ENCODE data around the gene PLIN1.

PLIN1 gene

DNA sequence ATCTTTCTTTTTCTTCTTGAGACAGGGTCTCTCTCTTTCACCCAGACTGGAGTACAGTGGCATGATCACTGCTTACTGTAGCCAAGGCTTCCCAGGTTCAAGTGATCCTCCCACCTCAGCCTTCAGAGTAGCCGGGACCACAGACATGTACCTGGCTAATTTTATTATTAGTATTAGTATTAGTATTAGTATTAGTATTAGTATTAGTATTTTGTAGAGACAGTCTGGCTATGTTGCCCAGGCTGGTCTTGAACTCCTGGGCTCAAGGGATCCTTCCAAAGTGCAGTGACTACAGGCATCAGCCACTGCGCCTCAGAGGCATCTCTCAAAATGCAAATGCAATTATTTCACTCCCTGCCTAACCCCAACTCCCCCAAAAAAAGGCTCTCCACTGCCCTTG is 25.6 kb downstream of the PLIN1 start:
- Histone ChIP-seq H3K27me3 (ENCODE audit: control insufficient read depth, insufficient read depth, low read length) (no peaks in the 10 kb centered on the region), H3K9me3 (ENCODE audit: control insufficient read depth, insufficient read depth, low read length) (no peaks in the 10 kb centered on the region), H3K9ac (ENCODE audit: low read depth, low read length) (no peak overlapping the region), H3K36me3 (ENCODE audit: control insufficient read depth, insufficient read depth, low read length) (peaks cover 12% of the 10 kb centered on the region), H3K27ac (ENCODE audit: low read depth, low read length) (no peak overlapping the region), H3K4me1 (ENCODE audit: control insufficient read depth, insufficient read depth, low read length) (peaks cover 4% of the 10 kb centered on the region; the same call in 1 of the 2 replicates), H3K4me3 (ENCODE audit: low read depth, low read length) (no peak overlapping the region)

DNA sequence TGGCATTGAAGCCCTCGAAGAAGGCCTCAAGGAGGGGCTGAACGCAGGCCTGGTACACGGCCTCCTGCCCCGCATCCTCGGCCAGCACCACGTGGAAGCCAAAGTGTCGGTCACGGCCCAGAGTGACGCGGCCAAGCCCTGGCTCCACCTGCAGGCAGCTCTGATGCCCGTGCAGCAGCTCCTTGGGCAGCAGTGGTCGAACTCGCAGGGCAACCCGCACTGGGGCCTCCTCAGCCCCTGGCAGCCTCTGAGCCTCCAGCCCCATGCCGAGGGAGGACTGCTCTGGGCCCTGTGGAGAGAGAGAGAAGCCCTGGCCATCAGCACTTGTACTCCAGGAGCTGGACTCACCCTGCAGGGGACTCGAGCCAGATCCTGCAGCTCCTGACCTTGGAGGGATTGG is 26.5 kb downstream of the PLIN1 start:
- no peak overlapping the region for H3K9ac ChIP-seq (ENCODE audit: low read depth, low read length)
- H3K27ac ChIP-seq (ENCODE audit: low read depth, low read length), result no peak overlapping the region
- H3K4me3 ChIP-seq (ENCODE audit: low read depth, low read length), result no peak overlapping the region
- H3K36me3 ChIP-seq (ENCODE audit: control insufficient read depth, insufficient read depth, low read length), result peaks cover 12% of the 10 kb centered on the region
- H3K9me3 ChIP-seq (ENCODE audit: control insufficient read depth, insufficient read depth, low read length), result no peaks in the 10 kb centered on the region
- H3K4me1 ChIP-seq (ENCODE audit: control insufficient read depth, insufficient read depth, low read length), result peaks cover 4% of the 10 kb centered on the region; the same call in 1 of the 2 replicates
- no peaks in the 10 kb centered on the region for H3K27me3 ChIP-seq (ENCODE audit: control insufficient read depth, insufficient read depth, low read length)

DNA sequence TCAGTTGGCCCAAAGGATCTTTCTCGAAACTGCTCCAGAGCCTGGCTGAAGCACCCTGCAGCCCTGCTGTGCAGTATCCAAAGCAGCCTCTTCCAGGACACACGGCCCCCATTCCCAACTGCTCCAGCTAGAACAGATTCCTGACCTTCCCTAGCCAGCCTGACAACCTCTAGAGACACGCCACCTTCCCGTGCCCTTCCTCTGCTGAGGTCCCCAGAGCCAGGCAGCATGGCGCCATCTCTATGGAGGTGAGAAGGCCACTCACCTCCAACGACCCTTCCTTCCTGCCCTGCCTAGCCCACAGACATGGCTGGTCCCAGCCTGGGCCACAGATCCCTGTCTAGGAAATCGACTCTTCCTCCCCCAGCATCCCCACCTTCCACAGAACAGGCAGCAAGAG is 27.0 kb downstream of the PLIN1 start:
- no peak overlapping the region for H3K4me3 ChIP-seq (ENCODE audit: low read depth, low read length)
- H3K36me3 ChIP-seq (ENCODE audit: control insufficient read depth, insufficient read depth, low read length), result peaks cover 12% of the 10 kb centered on the region

DNA sequence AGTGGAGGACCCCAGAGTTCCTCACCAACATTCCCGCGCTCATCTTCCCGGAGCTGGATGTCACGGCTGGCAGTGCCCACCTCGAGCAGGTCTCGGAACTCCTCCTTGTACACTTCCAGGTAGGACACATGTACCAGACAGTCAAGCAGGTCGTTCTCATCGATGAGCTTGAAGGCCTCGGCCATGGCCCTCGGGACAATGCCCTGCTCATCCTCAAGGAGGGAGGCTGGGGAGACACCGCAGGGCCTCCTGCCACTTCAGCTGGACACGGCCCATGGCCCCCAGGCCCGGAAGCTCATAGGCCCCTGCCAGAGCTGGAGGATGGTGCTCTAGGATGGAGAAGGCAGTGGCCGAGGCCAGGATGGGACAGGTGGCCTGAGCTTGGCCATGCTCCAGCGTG is 29.5 kb downstream of the PLIN1 start:
- H3K27ac ChIP-seq (ENCODE audit: low read depth, low read length), result no peak overlapping the region

More for the DNA sequence above, 27.0 kb downstream of the PLIN1 start:
- H3K9me3 ChIP-seq (ENCODE audit: control insufficient read depth, insufficient read depth, low read length), result no peaks in the 10 kb centered on the region
- no peak overlapping the region for H3K9ac ChIP-seq (ENCODE audit: low read depth, low read length)
- H3K27me3 ChIP-seq (ENCODE audit: control insufficient read depth, insufficient read depth, low read length), result no peaks in the 10 kb centered on the region
- no peak overlapping the region for H3K27ac ChIP-seq (ENCODE audit: low read depth, low read length)
- H3K4me1 ChIP-seq (ENCODE audit: control insufficient read depth, insufficient read depth, low read length), result peaks cover 4% of the 10 kb centered on the region; the same call in 1 of the 2 replicates

GRCh38 chr15:89649013-89649625 is 30.0 kb downstream of the PLIN1 start:
- no peaks in the 10 kb centered on the region for H3K9me3 ChIP-seq (ENCODE audit: control insufficient read depth, insufficient read depth, low read length)
- H3K9ac ChIP-seq (ENCODE audit: low read depth, low read length), result no peak overlapping the region
- no peak overlapping the region for H3K27ac ChIP-seq (ENCODE audit: low read depth, low read length)
- no peaks in the 10 kb centered on the region for H3K4me1 ChIP-seq (ENCODE audit: control insufficient read depth, insufficient read depth, low read length)
- H3K36me3 ChIP-seq (ENCODE audit: control insufficient read depth, insufficient read depth, low read length), result peaks cover 37% of the 10 kb centered on the region
- no peak overlapping the region for H3K4me3 ChIP-seq (ENCODE audit: low read depth, low read length)
- no peaks in the 10 kb centered on the region for H3K27me3 ChIP-seq (ENCODE audit: control insufficient read depth, insufficient read depth, low read length)

More for the DNA sequence above, 29.5 kb downstream of the PLIN1 start:
- Histone ChIP-seq H3K27me3 (ENCODE audit: control insufficient read depth, insufficient read depth, low read length) (no peaks in the 10 kb centered on the region), H3K9ac (ENCODE audit: low read depth, low read length) (no peak overlapping the region), H3K4me1 (ENCODE audit: control insufficient read depth, insufficient read depth, low read length) (peaks cover 4% of the 10 kb centered on the region; the same call in 1 of the 2 replicates), H3K36me3 (ENCODE audit: control insufficient read depth, insufficient read depth, low read length) (peaks cover 33% of the 10 kb centered on the region), H3K4me3 (ENCODE audit: low read depth, low read length) (no peak overlapping the region), H3K9me3 (ENCODE audit: control insufficient read depth, insufficient read depth, low read length) (no peaks in the 10 kb centered on the region)

- H3K4me1 ChIP-seq (ENCODE audit: control insufficient read depth, insufficient read depth, low read length), result no peaks in the 10 kb centered on the region
- H3K9me3 ChIP-seq (ENCODE audit: control insufficient read depth, insufficient read depth, low read length), result no peaks in the 10 kb centered on the region
- no peak overlapping the region for H3K9ac ChIP-seq (ENCODE audit: low read depth, low read length)
- no peak overlapping the region for H3K4me3 ChIP-seq (ENCODE audit: low read depth, low read length)
- H3K36me3 ChIP-seq (ENCODE audit: control insufficient read depth, insufficient read depth, low read length), result peaks cover 44% of the 10 kb centered on the region
- no peak overlapping the region for H3K27ac ChIP-seq (ENCODE audit: low read depth, low read length)
- H3K27me3 ChIP-seq (ENCODE audit: control insufficient read depth, insufficient read depth, low read length), result no peaks in the 10 kb centered on the region
These were observed 30.8 kb downstream of the PLIN1 start for GRCh38 chr15:89648106-89649012.

DNA sequence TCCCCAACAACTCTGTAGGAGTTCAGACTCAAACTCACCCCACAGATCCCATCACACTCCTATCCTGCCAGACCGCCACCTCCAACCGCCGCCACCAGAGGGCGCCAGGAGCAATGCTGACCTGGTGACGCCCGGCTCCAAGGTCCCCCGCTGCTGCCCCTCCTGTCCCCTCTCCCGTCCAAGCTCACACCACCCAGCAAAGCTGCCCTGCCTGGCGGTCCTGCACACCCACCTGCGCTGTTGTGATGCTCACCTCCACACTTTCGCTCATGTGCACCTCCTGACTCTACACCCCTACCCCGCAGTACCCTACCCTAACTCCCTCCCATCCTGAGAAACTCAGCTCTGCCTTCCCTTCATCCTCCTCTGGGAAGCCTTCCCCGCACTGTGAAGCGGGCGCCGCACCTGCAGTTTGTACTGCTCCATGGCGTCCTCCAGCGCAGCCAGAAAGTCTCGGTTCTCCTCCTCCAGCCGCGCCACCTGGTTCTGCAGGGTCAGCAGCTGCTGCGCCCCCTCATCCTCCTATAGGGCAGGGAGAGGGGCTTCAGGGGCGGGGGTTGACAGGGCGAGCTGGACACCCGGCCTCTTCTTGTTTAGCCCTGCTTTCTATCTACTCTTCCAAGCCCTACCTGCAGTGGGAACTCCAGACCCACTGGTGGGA is 31.8 kb downstream of the PLIN1 start:
- no peak overlapping the region; the same call in 1 of the 2 replicates for H3K4me3 ChIP-seq (ENCODE audit: low read depth, low read length)
- H3K36me3 ChIP-seq (ENCODE audit: control insufficient read depth, insufficient read depth, low read length), result peaks cover 52% of the 10 kb centered on the region
- no peaks in the 10 kb centered on the region for H3K27me3 ChIP-seq (ENCODE audit: control insufficient read depth, insufficient read depth, low read length)
- H3K9ac ChIP-seq (ENCODE audit: low read depth, low read length), result no peak overlapping the region
- no peak overlapping the region for H3K27ac ChIP-seq (ENCODE audit: low read depth, low read length)
- H3K4me1 ChIP-seq (ENCODE audit: control insufficient read depth, insufficient read depth, low read length), result no peaks in the 10 kb centered on the region
- no peaks in the 10 kb centered on the region for H3K9me3 ChIP-seq (ENCODE audit: control insufficient read depth, insufficient read depth, low read length)

DNA sequence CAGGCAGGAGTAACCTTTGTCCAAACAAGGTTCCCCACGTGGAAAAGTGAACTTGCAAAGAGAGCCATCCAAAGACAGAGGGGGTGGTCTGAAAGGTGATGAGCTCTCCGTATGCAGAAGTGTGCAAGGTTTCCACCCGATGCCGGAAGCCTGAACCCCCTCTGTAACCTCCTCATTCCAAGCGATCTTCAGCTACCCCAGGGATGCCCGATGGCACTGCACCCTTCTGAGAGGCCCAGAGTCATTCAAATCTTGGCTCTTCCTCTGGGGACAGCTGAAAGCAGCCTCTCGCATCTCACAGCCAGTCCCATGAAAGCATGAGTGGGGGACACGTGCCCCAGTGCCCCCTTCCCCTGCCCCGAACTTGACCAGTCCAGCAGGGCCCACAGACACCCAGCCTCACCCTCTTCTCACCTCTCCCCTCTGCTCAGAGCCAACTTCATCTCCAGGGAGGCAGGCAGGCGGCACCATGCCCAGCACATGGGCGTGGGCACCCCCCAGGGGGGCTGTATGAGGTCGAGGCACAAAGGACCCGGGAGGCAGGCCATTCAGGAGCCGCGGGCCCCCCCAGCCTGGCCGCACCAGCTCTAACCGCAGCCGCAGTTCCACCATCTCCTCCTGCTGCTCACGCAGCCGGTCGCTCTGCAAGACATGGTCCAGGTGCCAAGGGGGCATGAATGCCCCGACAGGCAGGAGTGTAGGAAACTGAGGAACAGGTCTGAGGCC is 32.6 kb downstream of the PLIN1 start:
- Histone ChIP-seq H3K36me3 (ENCODE audit: control insufficient read depth, insufficient read depth, low read length) (peaks cover 54% of the 10 kb centered on the region), H3K27me3 (ENCODE audit: control insufficient read depth, insufficient read depth, low read length) (no peaks in the 10 kb centered on the region), H3K9me3 (ENCODE audit: control insufficient read depth, insufficient read depth, low read length) (no peaks in the 10 kb centered on the region), H3K4me1 (ENCODE audit: control insufficient read depth, insufficient read depth, low read length) (no peaks in the 10 kb centered on the region), H3K27ac (ENCODE audit: low read depth, low read length) (no peak overlapping the region), H3K9ac (ENCODE audit: low read depth, low read length) (no peak overlapping the region), H3K4me3 (ENCODE audit: low read depth, low read length) (no peak overlapping the region)

DNA sequence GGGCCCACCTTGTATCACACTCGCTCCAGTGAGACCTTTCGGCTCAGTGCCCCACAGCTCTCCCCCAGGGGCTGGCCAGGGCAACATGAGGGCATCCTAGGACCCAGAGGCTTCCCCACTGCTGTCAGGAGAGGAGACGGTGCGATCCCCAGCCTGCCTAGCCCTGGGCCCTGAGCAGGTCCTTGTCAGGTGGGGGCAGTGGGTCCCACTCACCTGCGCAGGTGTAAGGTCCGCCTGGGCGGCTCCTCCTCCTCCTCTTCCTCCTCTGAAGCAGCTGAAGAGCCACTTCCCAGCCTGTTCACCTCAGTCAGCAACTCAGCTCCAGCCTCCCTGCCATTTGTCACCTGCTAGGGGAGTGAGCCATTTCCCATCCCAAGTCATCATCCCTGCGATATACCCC is 33.5 kb downstream of the PLIN1 start:
- no peak overlapping the region for H3K4me3 ChIP-seq (ENCODE audit: low read depth, low read length)
- H3K9me3 ChIP-seq (ENCODE audit: control insufficient read depth, insufficient read depth, low read length), result no peaks in the 10 kb centered on the region
- no peaks in the 10 kb centered on the region for H3K4me1 ChIP-seq (ENCODE audit: control insufficient read depth, insufficient read depth, low read length)
- no peak overlapping the region for H3K9ac ChIP-seq (ENCODE audit: low read depth, low read length)
- no peak overlapping the region for H3K27ac ChIP-seq (ENCODE audit: low read depth, low read length)
- H3K27me3 ChIP-seq (ENCODE audit: control insufficient read depth, insufficient read depth, low read length), result no peaks in the 10 kb centered on the region
- peaks cover 59% of the 10 kb centered on the region for H3K36me3 ChIP-seq (ENCODE audit: control insufficient read depth, insufficient read depth, low read length)

GRCh38 chr15:89642106-89642505 is 37.1 kb downstream of the PLIN1 start:
- Histone ChIP-seq H3K9ac (ENCODE audit: low read depth, low read length) (no peak overlapping the region), H3K36me3 (ENCODE audit: control insufficient read depth, insufficient read depth, low read length) (peaks cover 58% of the 10 kb centered on the region), H3K27me3 (ENCODE audit: control insufficient read depth, insufficient read depth, low read length) (no peaks in the 10 kb centered on the region), H3K27ac (ENCODE audit: low read depth, low read length) (no peak overlapping the region), H3K9me3 (ENCODE audit: control insufficient read depth, insufficient read depth, low read length) (no peaks in the 10 kb centered on the region), H3K4me1 (ENCODE audit: control insufficient read depth, insufficient read depth, low read length) (no peaks in the 10 kb centered on the region), H3K4me3 (ENCODE audit: low read depth, low read length) (no peak overlapping the region)

Data from HUES48 (cell line).